GM12874 (cell line): ENCODE data around the gene ALPP.

Source experiments
- CTCF ChIP-seq: IDR thresholded peaks from 2 replicates; pipeline ENCODE4 v1.5.1; 2011; ENCODE audit warnings: low read depth, mild to moderate bottlenecking, control low read depth, low read length, moderate library complexity; ENCODE audit not compliant: insufficient read depth

ALPP gene

GRCh38 chr2:232396683-232397082 is 18.1 kb downstream of the ALPP start:
- TF ChIP-seq CTCF = no peak

- no peak for TF ChIP-seq CTCF
Observed at GRCh38 chr2:232398293-232399034, 19.9 kb downstream of the ALPP start.

GRCh38 chr2:232400256-232401015 is 21.9 kb downstream of the ALPP start:
- TF ChIP-seq CTCF = no peak

GRCh38 chr2:232402518-232402917 is 24.0 kb downstream of the ALPP start:
- no peak for TF ChIP-seq CTCF

GRCh38 chr2:232405943-232406510 is 27.5 kb downstream of the ALPP start:
- no peak for TF ChIP-seq CTCF

GRCh38 chr2:232406556-232407310 is 28.2 kb downstream of the ALPP start, which contains the start of gene ALPG:
TSS of gene ALPG (plus strand) at chr2:232406844. CDS start at chr2:232406895, 51 bp downstream.
- TF ChIP-seq CTCF = no peak
